Aorta (tissue), 5 donors: Measurements from ENCODE around the gene IQSEC3. TPM values are rescaled to one million over a fixed set of nuclear protein-coding genes. Genes with fewer than 3 reads are reported as not detected.

ENCODE experiments used
- ATAC-seq: fragments of 200-7000 bp; cut with Tn5 transposase; one replicate; pipeline ENCODE4 v1.9.1; 2022; ENCODE audit warnings: moderate library complexity; ENCODE audit not compliant: low FRiP score
- DNase-seq, 2 donors: peaks; one replicate each; pipeline ENCODE4 v3.0.0-alpha.2; 2020
- H3K27ac ChIP-seq, 2 donors: one replicate each; pipeline ENCODE4 v1.5.1; 2013; ENCODE audit warnings: low read length in 2 of 2, mild to moderate bottlenecking in 2 of 2, moderate library complexity in 2 of 2, control low read depth in 1 of 2, inconsistent platforms in 1 of 2, low read depth in 1 of 2
- H3K27me3 ChIP-seq, 2 donors: one replicate each; pipeline ENCODE4 v1.6.1; 2013; ENCODE audit warnings: control low read depth in 1 of 2, low read length in 1 of 2, mild to moderate bottlenecking in 1 of 2, moderate library complexity in 1 of 2; ENCODE audit not compliant: insufficient read depth in 2 of 2, control insufficient read depth in 1 of 2
- H3K36me3 ChIP-seq, 2 donors: one replicate each; pipeline ENCODE4 v1.6.1; 2013; ENCODE audit warnings: control low read depth in 1 of 2, low read length in 1 of 2, mild to moderate bottlenecking in 1 of 2; ENCODE audit not compliant: insufficient read depth in 2 of 2, control insufficient read depth in 1 of 2
- H3K4me1 ChIP-seq, 2 donors: one replicate each; pipeline ENCODE4 v1.6.1; 2013; ENCODE audit warnings: low read length in 2 of 2, control low read depth in 1 of 2, mild to moderate bottlenecking in 1 of 2, moderate library complexity in 1 of 2; ENCODE audit not compliant: insufficient read depth in 2 of 2, control insufficient read depth in 1 of 2
- H3K4me3 ChIP-seq, 2 donors: one replicate each; pipeline ENCODE4 v1.5.1; 2013; ENCODE audit warnings: low read length in 2 of 2, control low read depth in 1 of 2, mild to moderate bottlenecking in 1 of 2
- H3K9me3 ChIP-seq: one replicate; pipeline ENCODE4 v1.6.1; 2013; ENCODE audit warnings: mild to moderate bottlenecking, low read length; ENCODE audit not compliant: control insufficient read depth
- WGBS, 2 donors: extraction: QIAGEN DNeasy Blood & Tissue Kit; methylation state at CpG; one replicate each; pipeline ENCODE4 v1.1.7; 2013; 5-methylcytosine and 5-hydroxymethylcytosine counted together
- intact Hi-C, 2 donors: fragments of 100-400 bp; cut with DNase I; formaldehyde crosslinking; loops; one replicate each; pipeline versions ENCODE4 v1.14.2 to v1.15.0; 2022
- polyA plus RNA-seq, 2 donors: library from polyadenylated mRNA; stranded (reverse); fragments of 200-250 nt; gene quantifications; one replicate each; pipeline ENCODE4 v1.2.3, GENCODE V29; 2013
- total RNA-seq, 2 donors: library from RNA; stranded (reverse); fragmentation: NEBNext Ultra II Directional; extraction: Animal tissue kit (Norgen Biotek cat#: 25700); gene quantifications; one replicate each; pipeline ENCODE4 v1.2.1, GENCODE V29; 2021
- donor health status: healthy with polysubstance abuse.
- donor health status: Bipolar disorder and iron deficiency.
- donor health status: DM: no; HTN: no; CAD: no.
- donor health status: DM: no; HTN: no; CAD: no.
- donor health status: DM: yes; HTN: yes; CAD: no.

Gene IQSEC3
- total and polyA plus RNA-seq, 4 donors: 0.15 to 6.4 (median 3.0) TPM; not detected in 1

DNA sequence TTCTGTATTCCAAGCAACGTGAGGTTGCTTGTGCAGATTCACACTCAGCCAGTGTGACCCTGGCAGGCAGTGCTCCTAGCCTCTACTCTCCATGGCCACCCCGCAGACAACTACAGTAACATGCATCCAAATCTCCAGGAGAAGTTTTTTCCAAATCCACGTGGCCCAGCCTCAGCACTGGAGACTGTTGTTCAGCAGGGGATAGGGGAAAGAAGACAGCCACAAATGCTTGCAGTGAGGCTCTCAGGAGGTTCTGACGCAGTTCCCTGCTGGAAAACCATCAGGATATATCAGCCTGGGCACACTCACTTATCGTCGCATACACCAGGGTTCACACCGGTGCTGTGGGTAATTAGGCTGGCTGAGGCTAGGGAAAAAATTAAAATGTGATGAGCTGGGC lies 16.2 kb downstream of the IQSEC3 start:
- intact Hi-C loops: no loop called here
- Histone ChIP-seq H3K36me3 (no peaks in the 10 kb centered on the region), H3K4me3 (no peak overlapping the region), H3K9me3 (peaks cover 4% of the 10 kb centered on the region), H3K4me1 (no peaks in the 10 kb centered on the region), H3K27ac (no peak overlapping the region), H3K27me3 (no peaks in the 10 kb centered on the region)
- ATAC-seq (no peak), DNase-seq (no peak)
- 62 to 65% methylated on average over 7 of the region's 7 CpGs for WGBS, 2 donors

DNA sequence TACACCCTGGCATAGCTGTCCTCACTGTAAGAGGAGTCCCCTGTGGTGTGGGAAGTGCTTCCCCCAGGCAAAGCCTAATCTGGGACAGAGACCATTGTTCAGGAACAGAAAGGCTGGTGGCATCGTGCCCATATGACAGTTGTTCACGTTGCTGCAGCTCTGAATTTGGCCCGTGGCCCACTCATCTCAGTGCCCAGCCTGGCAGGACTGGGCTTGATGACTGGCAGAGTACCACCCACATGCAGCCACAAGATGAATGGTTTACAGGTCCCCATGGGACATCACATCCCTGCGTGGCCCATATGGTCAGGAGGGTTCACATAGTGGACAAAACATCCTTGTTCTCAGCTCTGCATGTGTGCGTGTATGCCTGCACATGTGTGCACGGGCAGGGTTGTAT lies 17.5 kb downstream of the IQSEC3 start:
- peaks cover 4% of the 10 kb centered on the region for H3K9me3 ChIP-seq
- no peaks in the 10 kb centered on the region for H3K4me1 ChIP-seq
- ATAC-seq (no peak), DNase-seq (no peak)
- WGBS, 2 donors: 46 to 48% methylated on average over 6 of the region's 6 CpGs
- intact Hi-C loops: no loop called here
- H3K27ac ChIP-seq: no peak overlapping the region
- no peaks in the 10 kb centered on the region for H3K36me3 ChIP-seq
- H3K4me3 ChIP-seq: no peak overlapping the region
- H3K27me3 ChIP-seq: no peaks in the 10 kb centered on the region

- Histone ChIP-seq H3K4me3 (no peak overlapping the region), H3K27me3 (no peaks in the 10 kb centered on the region), H3K9me3 (peaks cover 4% of the 10 kb centered on the region), H3K27ac (no peak overlapping the region), H3K36me3 (no peaks in the 10 kb centered on the region), H3K4me1 (no peaks in the 10 kb centered on the region)
- intact Hi-C loops: no loop called here
- no peak for DNase-seq
- whole genome bisulfite sequencing, 2 donors: 66 to 69% methylated on average over 9 of the region's 9 CpGs
- no peak for ATAC-seq
These were observed 18.7 kb downstream of the IQSEC3 start for GRCh38 chr12:85191-85666.

GRCh38 chr12:87315-87714 lies 20.7 kb downstream of the IQSEC3 start:
- ATAC-seq (no peak), DNase-seq (no peak)
- H3K9me3 ChIP-seq: peaks cover 2% of the 10 kb centered on the region
- no peaks in the 10 kb centered on the region for H3K27me3 ChIP-seq
- no peak overlapping the region for H3K4me3 ChIP-seq
- no peaks in the 10 kb centered on the region for H3K36me3 ChIP-seq
- no peaks in the 10 kb centered on the region for H3K4me1 ChIP-seq
- 40 to 53% methylated on average over 2 of the region's 2 CpGs for WGBS, 2 donors
- H3K27ac ChIP-seq: no peak overlapping the region
- intact Hi-C loops: no loop called here

DNA sequence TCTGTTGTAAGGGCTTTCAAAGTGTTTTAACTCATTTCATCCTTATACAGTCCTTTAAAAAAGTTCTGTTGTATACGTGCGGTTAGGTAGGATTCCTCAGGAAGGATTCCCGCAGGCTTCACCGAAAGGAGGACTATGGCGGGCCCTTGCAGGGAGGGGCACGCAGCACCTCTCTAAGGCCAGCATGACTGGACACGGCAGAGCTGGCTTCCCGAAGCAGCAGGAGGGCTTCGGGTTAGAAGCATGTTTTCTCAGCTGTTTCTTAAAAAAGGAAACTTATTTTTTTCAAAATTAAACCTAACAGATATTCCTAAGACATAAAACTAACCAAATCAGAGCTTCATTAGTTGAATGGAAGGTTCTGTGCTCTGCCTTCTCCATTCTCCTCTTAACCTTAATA lies 21.3 kb downstream of the IQSEC3 start:
- Histone ChIP-seq H3K36me3 (no peaks in the 10 kb centered on the region), H3K27ac (no peak overlapping the region), H3K4me1 (no peaks in the 10 kb centered on the region), H3K27me3 (no peaks in the 10 kb centered on the region), H3K4me3 (no peak overlapping the region), H3K9me3 (peaks cover 2% of the 10 kb centered on the region)
- ATAC-seq (no peak), DNase-seq (no peak)
- intact Hi-C loops: no loop called here
- 70 to 72% methylated on average over 9 of the region's 9 CpGs for WGBS, 2 donors

GRCh38 chr12:89653-90052 lies 23.1 kb downstream of the IQSEC3 start:
- no peak for ATAC-seq
- intact Hi-C loops: no loop called here

GRCh38 chr12:91213-91612 lies 24.6 kb downstream of the IQSEC3 start:
- peaks cover 6% of the 10 kb centered on the region for H3K9me3 ChIP-seq
- H3K36me3 ChIP-seq: no peaks in the 10 kb centered on the region
- no peak overlapping the region for H3K4me3 ChIP-seq
- no peaks in the 10 kb centered on the region for H3K4me1 ChIP-seq
- H3K27me3 ChIP-seq: no peaks in the 10 kb centered on the region
- no peak overlapping the region for H3K27ac ChIP-seq
- 69 to 78% methylated on average over 7 of the region's 7 CpGs for WGBS, 2 donors
- DNase-seq (no peak), ATAC-seq (no peak)
- intact Hi-C loops: no loop called here

More at GRCh38 chr12:89653-90052, 23.1 kb downstream of the IQSEC3 start:
- Histone ChIP-seq H3K27me3 (no peaks in the 10 kb centered on the region), H3K4me3 (no peak overlapping the region), H3K4me1 (no peaks in the 10 kb centered on the region), H3K9me3 (peaks cover 6% of the 10 kb centered on the region), H3K27ac (no peak overlapping the region), H3K36me3 (no peaks in the 10 kb centered on the region)
- WGBS, 2 donors: 49 to 54% methylated on average over 2 of the region's 2 CpGs
- no peak for DNase-seq

DNA sequence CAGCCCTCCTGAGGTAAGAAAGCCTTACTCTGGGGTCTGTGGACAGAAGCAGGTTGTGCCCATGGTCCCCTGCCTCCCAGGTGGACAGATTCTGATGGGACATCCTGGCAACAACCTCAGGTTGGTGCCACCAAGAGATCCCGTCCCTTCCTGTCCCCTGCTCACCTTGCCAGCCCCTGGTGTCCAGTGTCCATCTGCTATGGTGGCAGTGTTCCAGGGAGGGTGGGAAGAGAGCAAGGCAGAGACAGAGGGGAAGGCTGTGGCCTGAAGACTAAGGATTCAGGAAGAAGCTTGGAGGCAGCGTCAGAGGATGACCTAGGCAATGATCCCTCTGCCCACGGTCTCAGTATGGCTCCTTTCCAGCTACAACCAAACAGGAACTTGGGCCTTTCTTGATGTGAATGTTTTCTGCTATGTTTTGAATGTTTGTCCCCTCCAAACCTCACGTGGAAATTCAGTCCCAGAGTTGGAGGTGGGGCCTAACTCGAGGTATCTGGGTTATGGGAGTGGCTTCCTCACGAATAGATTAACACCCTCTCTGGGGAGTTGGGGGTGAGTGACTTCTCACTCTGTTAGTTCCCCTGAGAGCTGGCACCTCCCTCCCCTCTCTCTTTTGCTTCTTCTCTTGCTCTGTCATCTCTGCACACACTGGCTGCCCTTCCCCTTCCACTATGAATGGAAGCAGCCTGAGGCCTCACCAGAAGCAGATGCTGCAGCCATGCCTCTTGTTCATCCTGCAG lies 26.9 kb downstream of the IQSEC3 start:
- Histone ChIP-seq H3K4me1 (no peaks in the 10 kb centered on the region), H3K36me3 (no peaks in the 10 kb centered on the region), H3K4me3 (no peak overlapping the region), H3K9me3 (peaks cover 4% of the 10 kb centered on the region), H3K27me3 (no peaks in the 10 kb centered on the region), H3K27ac (no peak overlapping the region)
- intact Hi-C loops: no loop called here
- 53 to 55% methylated on average over 6 of the region's 6 CpGs for WGBS, 2 donors
- DNase-seq: no peak
- ATAC-seq: no peak

DNA sequence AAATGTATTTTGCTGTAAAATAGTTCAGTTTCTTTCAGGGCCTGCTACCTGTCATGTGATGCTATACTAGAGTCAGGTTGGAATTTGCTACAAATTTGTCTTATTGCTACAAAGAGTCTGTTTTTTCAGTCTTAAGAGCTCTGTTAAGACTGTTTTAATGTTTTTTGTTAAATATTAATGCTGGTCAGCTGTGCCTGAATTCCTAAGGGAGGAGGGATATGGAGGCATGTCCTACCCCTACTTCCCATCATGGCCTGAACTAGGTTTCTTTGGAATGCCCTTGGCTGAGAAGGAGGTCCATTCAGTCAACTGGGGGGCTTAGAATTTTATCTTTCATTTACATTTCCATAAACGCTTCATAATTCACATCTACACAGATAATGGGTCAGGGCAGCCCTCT lies 30.0 kb downstream of the IQSEC3 start:
- Histone ChIP-seq H3K4me1 (no peaks in the 10 kb centered on the region), H3K27ac (no peak overlapping the region), H3K36me3 (no peaks in the 10 kb centered on the region), H3K27me3 (no peaks in the 10 kb centered on the region), H3K9me3 (peaks cover 4% of the 10 kb centered on the region), H3K4me3 (no peak overlapping the region)
- 70 to 80% methylated on average over 1 of the region's 1 CpG for WGBS, 2 donors
- intact Hi-C loops: no loop called here
- ATAC-seq: no peak
- no peak for DNase-seq
